GM18873 (cell line): ENCODE measurements around the gene MRPL43.
"Not testable (repeated sequence)": the region's sequence is repeated elsewhere in the genome, so short reads cannot be mapped to it uniquely, and the experiment has no call there.

Experiments
- ATAC-seq: cut with Tn5 transposase; IDR thresholded peaks from one replicate; pipeline ENCODE4 v1.9.1; 2021; ENCODE audit warnings: mild to moderate bottlenecking, moderate library complexity, moderate number of reproducible peaks; ENCODE audit not compliant: unreplicated experiment, low FRiP score

MRPL43 gene

DNA sequence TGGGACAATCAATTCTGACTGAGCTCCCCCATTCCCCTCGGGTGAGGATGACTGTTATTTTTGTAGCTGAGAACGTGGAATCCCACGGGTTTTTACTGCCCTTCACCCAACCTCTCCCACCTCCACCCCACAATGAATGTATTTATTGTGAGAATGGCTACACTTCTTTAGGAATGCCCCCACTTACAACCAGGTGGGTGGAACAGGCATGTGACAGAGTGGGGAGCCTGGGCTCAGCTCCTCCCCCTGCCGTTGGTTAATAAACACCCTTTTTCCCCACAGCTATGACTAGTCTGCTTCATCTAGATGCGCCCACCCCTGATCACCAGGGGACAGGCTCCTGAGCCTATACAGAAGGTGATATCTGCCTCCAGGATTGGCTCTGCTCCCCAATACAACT, 2.0 kb downstream of the MRPL43 start:
- no peak for ATAC-seq

DNA sequence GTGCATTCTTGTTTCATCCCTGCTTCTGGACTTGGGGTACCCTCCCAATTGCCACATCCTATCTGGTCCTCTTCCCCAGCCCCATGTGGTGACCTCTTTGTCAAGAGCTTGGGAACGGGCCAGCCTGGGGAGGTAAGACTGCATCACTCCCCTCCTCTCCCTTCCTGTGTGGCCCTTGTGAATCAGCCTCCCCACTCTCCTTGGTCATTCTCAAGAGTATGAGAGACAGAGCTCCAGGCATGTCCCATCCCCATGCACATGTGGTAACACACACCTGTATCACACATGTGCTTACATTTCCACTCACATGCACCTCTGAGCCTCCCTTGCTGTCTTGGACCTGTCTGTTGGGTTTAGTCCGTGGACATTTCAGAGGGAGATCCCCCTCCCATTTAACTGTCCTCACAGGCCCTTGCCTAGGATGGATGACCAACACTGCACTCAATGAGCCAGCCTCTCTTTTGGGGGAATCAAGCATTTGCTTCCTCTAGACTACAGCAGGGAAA, 2.6 kb downstream of the MRPL43 start:
- no peak for ATAC-seq

DNA sequence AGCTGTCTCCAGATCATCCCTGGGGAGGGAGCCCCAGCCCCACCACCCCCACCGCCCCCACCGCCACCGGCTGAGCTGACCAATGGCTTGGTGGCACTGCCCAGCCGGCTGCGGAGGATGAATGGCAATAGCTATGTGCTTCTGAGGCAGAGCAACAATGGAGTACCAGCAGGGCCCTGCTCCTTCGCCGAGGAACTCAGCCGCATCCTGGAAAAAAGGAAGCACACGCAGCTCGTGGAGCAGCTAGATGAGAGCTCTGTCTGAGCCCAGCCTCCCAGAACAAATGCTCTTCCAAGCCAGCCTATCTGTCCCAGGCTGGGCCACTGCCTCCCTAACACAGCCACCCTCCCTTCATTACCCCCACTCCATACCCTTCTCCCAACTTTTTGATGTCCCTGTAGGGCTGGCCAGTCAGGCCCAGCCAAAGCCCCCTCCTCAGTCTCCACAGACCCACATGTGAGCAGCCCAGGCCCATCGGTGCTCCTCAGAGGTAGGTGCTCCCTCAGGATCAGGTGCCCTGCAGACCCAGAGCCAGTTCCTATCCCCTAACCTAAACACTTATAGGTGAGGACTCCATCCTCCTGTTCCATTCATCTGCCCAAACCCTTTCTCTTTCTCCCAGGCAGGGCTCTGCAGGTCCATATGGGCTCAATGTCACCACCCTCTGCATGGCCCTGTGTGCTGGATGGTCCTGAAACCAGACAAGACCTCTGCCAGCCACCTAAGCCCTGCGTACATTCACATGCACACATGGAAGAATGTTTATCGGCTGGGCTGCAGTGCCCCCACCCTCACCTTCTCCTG, 3.2 kb downstream of the MRPL43 start:
- ATAC-seq: no peak

DNA sequence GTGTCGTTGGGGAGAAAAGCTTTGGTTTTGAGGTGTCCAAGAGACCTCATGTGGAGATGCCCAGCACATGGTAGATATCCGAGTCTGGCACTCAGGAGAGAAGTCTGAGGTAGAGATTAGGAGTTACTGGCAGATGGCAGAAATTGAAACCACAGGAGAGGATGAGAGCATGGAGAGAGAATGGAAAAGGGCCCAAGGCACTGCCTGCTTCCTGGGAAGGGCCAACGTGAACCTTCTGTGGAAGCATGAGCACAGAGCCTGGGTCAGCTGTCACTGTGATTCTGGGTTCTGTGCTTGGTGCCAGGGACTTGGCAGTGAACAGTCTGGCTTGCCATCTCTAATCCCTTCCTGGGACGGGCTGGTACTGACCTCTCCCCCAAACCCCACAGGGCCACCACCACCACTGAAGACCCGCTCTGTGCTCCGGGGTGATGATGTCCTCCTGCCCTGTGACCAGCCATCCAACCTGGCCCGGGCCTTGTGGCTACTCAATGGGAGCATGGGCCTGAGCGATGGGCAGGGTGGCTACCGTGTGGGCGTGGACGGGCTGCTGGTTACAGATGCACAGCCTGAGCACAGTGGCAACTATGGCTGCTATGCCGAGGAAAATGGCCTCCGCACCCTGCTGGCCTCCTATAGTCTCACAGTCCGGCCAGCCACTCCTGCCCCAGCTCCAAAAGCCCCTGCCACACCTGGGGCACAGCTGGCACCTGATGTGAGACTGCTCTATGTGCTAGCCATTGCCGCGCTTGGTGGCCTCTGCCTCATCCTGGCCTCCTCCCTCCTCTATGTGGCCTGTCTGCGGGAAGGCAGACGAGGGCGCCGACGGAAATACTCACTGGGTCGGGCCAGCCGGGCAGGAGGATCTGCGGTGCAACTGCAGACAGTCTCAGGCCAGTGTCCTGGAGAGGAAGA, 4.1 kb downstream of the MRPL43 start:
- ATAC-seq: no peak

DNA sequence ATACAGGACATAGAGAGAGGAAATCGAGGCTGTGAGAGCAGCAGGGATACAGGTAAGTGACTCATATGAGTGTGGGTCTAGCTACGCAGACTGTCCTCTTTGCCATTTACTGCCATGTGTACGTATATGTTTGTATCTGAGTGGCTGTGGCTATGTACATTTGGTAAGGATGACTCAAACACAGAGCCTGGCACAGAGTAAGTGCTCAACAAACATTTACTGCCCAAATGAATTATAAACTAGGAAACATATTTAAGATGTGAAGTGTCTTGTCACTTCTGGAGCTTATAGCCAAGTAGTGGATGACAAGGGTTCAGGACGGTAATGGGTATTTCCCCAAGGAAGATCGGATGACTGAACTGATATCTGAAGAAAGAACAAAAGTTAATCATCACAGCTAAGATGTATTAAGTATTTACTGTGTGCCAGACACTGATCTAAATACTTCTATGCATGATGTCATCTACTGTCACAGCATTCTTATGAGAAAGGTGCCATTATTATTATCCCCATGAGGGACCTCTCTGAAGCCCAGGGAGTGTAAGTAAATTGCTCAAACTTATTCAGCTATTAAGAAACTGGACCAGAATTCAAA, 6.0 kb downstream of the MRPL43 start:
- ATAC-seq: no peak

DNA sequence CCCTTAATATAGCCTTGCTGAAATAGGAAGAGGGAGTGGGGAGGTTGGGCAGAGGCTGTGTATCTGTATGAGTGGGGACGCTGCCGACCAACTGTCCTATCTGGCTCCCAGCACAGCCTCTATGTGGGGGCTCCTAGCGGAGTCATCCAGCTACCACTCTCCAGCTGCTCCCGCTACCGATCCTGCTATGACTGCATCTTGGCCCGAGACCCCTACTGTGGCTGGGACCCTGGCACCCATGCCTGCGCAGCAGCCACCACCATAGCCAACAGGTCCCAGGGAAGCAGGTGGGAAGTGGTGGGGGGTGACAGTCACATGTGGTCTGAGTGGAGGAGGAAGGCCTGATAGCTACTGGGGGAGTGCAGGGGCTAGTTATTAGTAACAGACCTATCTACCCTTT, 6.6 kb downstream of the MRPL43 start:
- no peak for ATAC-seq

DNA sequence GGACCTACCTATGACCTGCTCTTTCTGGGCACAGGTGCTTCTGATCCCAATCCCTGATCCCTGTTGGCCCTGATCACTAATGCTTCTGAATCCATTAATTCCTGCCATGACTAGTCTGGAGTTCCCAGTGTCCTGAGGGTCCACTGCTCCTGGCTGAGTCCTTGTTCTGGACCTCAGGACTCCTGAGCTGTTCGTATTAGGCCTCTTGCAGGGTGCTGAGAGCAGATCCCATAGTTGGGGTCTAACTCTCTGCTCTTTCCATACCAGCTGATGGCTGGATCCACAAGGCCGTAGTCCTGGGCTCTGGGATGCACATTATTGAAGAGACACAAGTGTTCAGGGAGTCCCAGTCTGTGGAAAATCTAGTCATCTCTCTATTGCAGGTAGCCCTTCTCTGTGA, 7.0 kb downstream of the MRPL43 start:
- no peak for ATAC-seq

DNA sequence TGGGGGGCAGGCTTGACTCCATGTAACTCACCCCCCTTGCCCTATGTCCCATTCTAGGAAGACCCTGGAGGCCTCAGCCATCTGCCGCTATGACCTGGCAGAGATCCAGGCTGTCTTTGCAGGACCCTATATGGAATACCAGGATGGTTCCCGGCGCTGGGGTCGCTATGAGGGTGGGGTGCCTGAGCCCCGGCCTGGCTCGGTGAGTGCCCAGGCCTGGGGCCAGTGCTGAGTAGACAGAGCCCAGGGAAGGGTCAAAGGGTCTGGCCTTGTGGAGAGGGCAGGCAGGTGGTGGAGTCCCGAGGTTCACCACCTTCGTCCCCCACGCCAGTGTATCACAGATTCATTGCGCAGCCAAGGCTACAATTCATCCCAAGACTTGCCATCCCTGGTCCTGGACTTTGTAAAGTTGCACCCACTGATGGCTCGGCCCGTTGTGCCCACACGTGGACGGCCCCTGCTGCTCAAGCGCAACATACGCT, 7.5 kb downstream of the MRPL43 start:
- no peak for ATAC-seq

DNA sequence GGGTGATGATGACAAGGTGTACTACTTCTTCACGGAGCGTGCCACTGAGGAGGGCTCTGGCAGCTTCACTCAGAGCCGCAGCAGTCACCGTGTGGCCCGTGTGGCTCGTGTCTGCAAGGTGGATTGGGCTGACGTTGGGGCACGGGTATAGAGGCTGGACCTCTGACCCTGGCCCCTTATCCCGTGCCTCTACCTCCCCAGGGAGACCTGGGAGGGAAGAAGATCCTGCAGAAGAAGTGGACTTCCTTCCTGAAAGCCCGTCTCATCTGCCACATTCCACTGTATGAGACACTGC, 8.4 kb downstream of the MRPL43 start:
- no peak for ATAC-seq

DNA sequence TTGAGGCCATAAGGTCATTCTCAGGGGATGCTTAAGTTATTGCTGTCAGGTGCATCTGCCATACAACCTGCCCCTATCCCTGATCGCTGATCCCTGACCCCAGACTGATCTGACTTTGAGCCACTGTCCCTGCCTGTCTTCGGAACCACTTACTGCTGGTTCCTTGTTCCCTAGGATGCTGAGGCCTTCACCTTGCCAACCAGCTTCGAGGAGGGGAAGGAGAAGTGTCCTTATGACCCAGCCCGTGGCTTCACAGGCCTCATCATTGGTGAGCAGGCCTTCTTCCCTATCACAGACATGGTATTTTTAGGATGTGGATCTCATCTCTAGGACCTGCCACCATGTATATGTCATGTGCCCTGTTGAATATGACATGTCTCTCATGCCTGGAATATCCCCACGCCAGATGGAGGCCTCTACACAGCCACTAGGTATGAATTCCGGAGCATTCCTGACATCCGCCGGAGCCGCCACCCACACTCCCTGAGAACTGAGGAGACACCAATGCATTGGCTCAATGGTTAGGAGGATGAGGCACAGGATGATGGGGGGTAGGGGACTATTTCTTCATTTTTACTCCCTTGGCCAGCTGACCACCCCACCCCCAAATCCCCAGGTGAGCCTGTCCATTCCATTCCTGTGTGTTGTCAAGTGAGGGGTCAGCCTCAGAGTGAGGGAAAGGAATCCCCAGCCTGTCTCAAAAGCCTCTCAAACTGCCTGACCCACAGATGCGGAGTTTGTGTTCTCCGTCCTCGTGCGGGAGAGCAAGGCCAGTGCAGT, 9.0 kb downstream of the MRPL43 start:
- no peak for ATAC-seq

DNA sequence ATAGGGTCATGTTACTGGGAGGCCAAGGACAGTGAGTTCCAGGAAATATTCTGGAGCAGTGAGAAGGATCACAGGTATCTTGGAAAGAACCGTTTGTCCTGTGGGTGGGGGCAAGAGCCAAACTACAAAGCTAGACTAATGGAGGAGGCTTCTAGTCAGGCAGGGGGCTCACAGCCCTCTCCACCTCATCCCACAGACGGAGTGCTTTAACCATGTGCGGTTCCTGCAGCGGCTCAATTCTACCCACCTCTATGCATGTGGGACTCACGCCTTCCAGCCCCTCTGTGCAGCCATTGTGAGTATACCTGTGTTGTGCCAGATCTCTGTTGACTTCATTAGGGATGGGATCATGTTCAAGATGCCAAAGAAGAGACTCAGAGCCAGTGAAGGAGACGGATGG, 9.9 kb downstream of the MRPL43 start:
- no peak for ATAC-seq

DNA sequence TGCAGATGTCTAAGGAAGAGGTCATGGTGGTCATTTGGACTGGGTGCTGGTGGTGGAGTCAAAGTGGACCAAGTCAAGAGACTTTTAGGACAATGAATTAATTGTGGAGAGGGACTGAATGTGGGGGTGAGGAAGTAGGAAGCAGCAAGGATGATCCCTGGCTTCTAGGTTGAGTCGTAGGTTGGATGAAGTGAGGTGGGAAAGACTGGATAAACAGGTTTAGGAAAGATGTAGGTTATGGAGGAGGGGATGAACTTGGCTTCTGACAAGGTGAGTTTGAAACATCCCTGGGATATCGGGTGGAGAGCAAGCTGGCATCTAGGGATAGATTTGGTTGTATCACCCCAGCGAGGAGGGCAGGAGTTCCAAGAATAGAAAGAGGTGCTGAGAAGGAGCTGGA, 10.4 kb downstream of the MRPL43 start:
- no peak for ATAC-seq

DNA sequence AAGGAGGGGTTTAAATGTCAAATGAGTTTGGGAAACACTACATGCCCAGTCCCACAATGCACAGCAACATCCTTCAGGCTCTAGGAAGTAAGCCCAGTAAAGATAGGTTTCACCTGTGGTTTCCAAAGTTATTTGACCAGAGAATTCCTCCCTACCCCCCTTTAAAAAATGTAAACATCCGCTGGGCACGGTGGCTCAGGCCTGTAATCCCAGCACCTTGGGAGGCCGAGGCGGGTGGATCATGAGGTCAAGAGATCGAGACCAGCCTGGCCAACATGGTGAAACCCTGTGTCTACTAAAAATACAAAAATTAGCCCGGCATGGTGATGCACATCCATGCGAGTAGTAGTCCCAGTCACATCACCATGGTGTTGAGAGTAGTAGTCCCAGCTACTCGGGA, 11.9 kb downstream of the MRPL43 start:
- not testable (repeated sequence) for ATAC-seq

DNA sequence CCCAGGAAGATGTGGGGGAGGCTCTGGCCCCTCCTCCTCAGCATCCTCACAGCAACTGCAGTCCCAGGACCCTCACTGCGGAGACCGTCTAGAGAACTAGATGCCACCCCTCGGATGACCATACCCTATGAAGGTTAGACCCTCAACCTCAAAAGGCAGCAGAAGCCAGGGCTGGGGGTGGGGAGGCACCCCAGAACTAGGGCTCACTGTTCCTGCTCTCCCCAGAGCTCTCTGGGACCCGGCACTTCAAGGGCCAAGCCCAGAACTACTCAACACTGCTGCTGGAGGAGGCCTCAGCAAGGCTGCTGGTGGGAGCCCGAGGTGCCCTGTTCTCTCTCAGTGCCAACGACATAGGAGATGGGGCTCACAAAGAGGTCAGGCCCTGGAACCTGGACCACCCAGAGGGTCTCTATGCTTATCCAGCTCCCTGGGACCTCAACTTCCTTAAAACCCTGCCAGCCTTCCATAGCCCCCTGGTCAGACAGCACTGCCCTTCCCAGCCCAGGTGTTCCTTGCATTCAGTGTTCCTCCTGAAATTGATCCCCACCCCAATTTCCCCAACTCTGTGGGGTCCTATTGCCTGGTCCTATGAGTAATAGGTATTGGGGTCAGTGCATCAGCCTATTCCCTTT, 14.3 kb downstream of the MRPL43 start:
- no peak for ATAC-seq

DNA sequence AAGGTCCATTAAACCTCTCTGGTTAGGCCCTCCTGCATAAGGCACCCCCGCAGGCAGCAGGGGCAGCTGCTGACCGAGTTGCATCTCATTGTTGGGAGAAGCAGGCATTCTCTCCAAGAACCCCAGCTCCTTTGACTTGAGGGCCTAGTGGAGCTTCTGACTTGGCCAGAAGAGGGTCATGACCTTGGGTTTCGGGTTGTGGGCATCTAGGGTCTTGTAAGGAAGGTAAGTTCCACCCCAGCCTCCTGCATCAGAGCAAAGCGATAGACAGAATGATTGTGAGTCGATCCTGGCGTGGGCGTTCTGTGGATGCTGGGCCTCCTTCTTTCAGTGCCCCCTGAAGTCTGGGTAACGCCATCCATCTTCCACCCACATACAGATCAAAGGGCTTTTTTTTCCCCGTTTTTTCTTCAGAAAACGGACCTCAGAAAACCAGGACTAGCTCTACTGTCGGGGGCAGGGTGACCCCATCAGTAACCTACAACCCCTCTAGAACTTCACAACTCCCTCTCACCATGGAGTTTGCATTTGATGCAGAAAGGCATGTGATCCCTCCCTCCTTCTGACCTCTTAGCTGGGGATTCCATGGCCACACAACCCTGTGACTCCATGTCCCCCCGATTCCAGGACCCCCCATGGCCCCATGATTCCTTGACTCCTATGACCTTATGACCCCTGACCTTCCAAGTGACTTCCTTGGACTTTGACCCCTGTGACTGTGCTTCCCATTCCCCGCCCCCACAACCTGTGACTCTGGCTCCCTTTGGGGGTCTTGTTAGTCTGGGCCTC, 15.0 kb downstream of the MRPL43 start:
- ATAC-seq: no peak

DNA sequence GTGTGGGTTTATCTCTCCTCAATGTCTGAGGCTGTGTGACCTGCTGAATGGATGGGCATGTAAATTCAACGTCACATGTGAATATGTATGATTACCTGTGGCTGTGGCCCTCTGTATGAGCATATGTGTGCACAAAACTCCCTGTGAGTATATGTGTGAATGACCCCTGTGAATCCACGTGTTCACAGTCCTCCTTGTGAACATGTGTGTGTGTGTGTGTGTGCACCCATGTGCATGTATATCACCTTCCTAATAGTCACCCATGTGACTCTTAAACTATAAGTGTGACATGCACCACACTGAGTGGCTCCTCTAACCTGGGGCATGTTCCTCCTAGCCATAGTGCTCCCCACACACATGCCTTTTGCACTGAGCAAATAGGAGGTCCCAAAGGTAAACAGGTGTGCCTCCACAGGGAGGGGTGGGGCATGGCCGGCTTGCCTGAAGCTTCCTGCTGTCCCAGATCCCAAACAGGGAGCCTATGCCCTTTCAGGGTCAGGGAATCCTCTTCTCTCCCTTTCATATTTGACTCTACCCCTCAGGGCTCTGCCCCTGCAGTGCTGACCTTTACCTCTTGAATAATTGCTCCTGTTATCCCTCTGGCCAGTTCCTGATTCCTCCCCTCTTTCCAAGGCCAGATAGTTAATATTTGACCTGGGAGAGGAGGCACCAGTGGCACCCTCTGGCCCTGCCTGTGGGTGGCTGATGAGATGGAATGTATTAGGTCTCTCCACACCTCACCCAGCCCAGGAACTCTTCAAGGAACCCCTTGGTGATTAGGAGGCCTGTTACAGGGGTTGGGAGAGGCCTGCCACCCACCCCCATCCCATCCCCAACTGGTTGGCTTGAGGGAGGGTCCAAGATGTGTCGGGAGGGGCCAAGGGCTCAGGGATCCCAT, 16.1 kb downstream of the MRPL43 start:
- ATAC-seq: no peak

DNA sequence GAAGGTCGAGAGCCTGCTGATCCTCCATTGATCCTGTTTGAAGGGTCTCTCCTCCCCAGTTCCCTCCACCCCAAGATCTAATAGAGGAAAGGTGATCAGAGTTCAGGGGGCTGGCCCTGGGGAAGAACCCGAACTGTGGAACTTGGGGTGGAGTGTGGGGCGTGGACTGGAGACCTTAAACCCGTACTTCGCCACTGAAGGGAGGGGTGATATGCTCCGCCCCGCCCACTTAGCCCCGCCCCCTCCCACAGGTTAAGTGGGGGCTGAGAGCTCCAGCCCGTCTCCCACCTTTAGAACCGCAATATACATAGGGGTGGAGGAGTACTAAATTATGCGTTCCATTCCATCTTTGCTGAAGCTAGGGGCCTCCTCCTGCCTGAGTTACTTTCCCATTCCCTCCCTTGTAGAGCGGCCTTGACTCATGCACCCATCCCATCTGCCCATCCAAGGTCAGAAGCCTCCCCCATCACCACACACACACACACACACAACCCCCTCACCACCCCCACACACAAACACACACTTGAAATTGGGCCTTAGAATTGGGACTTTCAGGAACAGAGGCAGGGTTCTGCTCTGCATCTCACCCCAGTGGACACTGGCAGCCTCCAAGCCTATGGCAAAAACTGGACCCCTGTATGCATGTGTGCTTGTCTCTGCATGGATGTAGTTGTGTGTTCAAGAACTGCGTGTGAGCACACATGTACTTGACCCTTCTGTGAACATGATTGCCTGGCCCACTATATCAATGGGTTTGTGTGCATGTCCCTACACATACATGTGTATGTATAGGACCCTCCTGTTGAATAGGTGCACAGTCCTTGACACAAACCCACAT, 17.0 kb downstream of the MRPL43 start:
- ATAC-seq: no peak
